GM21717 (cell line): ENCODE data around the gene KIAA1328.
"Not testable (repeated sequence)": the region's sequence is repeated elsewhere in the genome, so short reads cannot be mapped to it uniquely, and the experiment has no call there.

Experiments
- ATAC-seq: cut with Tn5 transposase; IDR thresholded peaks from one replicate; pipeline ENCODE4 v1.9.1; 2021; ENCODE audit warnings: mild to moderate bottlenecking, moderate library complexity; ENCODE audit not compliant: unreplicated experiment

The KIAA1328 gene

DNA sequence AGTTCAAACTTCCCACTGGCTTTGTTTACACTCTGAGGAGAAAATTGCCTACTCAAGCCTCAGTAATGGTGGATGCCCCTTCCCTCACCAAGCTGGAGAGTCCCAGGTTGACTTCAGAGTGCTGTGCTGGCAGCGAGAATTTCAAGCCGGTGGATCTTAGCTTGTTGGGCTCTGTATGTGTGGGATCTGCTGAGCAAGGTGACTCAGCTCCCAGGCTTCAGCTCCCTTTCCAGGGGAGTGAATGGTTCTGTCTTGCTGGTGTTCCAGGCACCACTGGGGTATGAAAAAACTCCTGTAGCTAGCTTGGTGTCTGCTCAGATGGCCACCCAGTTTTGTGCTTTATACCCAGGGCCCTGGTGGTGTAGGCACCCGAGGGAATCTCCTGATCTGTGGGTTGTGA, 50.9 kb downstream of the KIAA1328 start:
- not testable (repeated sequence) for ATAC-seq

DNA sequence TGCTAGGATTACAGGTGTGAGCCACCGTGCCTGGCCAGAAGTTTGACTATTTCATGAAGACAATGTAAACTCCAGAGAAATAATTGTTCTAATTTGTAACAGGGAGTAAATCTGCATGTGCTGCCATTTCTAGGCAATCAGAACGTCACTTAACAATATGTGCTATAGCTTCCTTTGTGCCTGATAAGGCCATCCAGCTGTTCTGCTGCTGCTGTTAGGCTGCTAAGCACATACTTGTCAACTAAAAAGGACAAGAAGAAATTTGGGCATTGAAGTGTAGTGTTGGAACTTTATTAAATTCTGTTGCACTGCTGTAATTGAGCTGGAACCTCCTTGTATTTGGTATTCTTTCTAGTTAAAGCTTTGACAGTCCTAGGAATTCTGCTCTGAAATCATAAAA, 57.1 kb downstream of the KIAA1328 start:
- ATAC-seq = no peak

DNA sequence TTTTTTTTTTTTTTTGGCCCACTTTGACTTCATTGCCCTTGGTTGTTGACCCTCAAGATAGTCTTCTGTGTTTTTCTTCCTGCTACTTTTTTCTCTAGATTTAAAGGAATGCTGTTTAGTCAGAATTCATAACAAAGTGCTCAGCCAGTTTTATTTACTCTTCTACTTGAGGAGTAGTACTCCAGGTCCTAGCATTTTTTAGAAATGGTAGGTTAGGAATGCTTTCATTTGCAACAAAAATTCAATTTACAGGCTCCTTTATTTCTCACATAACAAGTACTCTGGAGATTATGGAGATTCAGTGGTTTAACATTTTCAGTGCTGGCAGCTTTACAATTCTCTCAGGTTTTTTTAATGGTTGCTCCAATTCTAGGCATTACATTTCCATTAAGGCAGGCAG, 58.2 kb downstream of the KIAA1328 start:
- no peak for ATAC-seq

DNA sequence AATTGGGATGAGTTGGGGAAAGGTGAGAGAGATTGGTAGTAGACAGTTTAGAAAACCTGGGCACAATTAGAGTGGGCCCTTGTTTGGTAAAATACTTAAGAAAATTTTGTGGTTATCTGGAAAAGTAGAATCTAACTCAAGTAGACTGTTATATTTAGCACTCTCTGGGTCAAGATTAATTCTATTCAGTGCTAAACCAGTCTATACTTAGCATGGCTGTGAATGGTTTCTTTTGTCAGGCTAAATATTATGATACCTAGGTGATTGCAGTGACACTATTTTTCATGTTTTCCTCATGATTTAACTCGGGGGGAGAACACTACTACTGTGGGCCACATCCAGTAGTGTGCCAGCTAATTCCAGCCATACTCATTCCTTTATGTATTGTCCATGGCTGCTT, 58.9 kb downstream of the KIAA1328 start:
- ATAC-seq = no peak

DNA sequence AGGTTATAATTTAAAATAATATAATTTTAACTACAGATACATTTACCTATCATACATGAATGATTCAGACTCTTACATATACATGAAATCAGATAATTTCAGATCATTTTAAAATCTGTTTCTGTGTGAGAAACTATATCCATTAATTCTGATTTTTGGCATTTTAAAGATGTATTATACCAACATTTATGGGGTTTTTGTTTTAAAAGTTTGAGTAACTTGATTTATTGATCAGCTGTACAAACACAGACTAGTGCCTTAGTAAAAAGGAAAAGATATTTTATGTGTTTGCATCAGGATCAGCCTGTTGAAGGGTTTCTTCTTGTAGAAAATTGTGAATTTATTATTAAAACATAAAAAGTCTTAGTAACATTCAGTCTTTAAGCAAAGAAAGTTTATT, 59.9 kb downstream of the KIAA1328 start:
- no peak for ATAC-seq

DNA sequence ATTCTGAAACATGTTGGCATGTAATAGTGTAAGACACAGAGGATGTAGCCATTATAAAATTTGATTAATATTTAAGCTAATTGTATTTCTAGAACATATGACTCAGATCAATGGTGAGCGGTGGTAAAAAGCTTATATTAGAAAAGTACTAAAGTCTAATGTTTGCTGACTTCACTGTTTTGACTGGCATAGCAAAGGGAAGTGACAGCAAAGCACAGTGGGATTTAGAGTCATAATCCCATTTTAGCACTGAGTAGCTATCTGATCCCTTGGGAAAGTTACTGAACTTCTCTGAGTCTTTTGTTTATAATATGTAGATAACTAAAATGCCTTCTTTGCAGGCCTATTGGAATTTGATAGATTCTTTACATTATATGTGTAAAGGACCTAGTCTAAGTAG, 60.4 kb downstream of the KIAA1328 start:
- ATAC-seq = no peak

DNA sequence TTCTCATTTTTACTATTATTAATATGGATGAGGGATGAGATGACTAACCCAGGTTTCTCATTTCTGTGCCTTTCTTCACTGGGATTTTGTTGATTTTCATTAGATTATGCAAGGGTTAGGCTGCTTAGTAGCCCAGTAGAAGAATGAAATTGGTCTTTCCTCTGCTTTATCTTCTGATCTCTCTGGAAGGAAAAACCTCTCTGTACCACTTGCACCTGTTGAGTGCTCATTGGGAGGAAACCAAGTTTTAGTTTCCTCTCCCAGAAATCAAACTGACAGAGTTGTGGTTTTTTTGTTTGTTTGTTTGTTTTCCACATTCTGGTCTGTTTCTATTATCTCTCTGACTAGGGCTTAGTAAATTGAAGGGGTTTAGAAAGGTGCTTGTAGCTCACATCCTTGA, 60.8 kb downstream of the KIAA1328 start:
- ATAC-seq = no peak

DNA sequence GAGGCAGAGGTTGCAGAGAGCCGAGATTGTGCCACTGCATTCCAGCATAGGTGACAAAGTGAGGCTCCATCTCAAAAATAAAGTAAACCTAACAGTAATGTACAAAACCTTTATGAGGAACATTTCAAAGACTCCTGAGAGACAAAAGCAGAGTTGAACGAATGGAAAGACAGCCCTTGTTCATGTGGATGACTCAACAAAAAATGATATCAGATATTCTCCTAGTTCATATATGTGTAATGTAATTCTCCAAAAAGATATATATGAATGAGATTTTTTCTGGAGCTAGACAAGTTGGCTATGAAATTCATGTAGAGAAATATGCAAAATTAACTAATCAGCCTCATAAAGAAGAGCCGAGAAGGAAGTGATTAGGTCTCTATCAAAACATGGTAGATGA, 61.7 kb downstream of the KIAA1328 start:
- no peak for ATAC-seq

DNA sequence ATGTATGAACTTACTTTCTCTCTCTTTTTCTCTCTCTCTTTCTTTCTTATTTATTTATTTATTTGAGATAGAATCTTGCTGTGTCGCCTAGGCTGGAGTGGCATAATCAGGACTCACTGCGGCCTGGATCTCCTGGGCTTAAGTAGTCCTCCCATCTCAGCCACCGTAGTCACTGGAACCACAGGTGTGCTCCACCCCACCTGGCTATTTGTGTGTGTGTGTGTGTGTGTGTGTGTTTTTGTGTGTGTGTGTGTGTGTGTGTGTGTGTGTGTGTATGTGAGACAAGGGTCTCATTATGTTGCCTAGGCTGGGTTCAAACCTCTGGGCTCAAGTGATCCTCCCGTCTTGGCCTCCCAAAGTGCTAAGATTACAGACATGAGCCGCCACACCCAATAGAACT, 64.3 kb downstream of the KIAA1328 start:
- no peak for ATAC-seq

DNA sequence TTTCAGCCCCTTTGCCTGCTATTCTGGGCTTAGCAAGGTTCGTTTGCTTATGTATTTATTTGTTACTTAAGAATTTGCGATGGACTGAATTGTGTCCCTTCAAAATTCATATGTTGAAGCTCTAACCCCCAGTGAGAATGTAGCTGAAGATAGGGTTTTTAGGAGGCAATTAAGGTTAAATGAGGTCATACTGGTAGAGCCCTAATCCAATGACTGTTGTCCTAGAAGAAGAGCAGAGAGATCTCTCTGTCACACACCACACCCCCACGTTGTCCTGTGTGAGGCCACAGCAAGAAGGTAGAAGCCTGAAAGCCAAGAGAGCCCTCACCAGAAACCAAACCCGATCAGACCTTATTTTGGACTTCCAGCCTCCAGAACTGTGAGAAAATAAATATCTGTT, 66.7 kb downstream of the KIAA1328 start:
- no peak for ATAC-seq

DNA sequence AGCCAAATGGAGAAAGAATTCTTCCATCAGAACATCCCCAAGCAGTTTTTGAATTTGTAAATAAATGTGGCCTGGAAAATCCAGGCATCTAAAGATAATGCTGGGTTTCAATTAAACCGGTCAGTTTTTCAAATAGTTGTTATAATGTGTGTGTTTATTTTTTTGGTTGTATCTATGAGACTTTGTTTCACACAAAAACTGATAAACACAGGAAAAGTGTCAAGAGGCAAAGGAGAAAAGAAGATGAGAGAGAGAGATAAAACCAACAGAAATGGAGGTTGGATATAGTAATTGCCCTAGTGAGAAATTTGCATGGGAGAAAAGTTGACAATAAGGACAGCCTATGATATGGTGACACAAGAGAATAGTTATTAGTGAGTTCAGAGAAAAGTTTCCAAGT, 68.3 kb downstream of the KIAA1328 start:
- ATAC-seq = no peak

DNA sequence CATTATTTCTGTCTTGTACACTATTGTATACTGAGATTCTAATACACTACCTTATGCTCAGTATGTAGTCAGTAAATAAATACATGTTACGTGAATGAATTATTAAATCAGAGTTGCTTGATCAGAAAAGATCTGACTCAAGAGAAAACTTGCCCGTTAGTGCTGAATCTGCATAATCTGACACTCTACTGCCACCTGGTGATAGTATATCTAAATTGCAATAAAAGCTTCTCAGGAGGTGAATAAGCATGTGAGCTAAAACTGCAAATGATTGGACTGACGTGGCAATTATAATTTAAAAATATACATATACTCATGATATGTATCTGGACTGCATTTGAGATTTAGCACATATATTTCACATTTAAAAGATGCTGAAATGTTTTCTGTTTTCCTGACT, 70.4 kb downstream of the KIAA1328 start:
- no peak for ATAC-seq

DNA sequence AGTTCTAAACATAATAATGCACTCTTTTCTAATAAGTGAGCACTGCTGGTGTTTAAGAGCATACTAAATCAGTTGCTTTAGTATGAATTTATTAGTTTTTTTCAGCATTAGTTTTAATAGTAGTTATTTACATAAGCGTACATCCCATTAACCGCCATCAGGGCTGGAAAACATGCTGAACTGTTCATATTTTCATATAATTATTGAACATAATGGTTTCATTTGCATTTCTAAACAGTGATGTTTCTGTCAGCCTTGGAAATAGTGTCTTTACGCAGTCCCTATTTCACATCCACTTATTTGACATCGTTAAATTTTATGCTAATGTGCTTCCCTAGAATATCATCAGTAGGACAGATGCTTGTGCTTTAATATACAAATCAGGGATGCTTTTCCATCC, 71.5 kb downstream of the KIAA1328 start:
- ATAC-seq = no peak

DNA sequence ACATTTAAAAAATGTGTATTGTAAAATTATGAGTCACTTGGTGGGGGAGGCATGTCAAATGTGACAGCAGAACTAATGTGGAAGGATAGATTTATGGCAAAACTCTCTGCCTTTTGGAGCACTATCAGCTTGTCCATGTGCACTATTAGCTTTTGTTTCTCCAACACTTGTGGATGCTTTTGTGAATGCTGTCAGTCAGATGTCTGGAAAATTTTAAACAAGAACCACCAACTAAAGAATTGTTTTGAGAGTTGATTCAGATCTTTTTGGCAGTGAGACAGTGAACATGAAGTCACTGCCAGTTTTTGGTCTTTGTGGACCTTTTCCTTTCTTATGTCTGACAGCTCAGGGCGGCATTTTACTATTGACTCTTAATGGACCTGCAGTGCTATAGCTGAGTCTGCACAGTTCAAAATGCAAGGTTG, 72.4 kb downstream of the KIAA1328 start:
- ATAC-seq = no peak

DNA sequence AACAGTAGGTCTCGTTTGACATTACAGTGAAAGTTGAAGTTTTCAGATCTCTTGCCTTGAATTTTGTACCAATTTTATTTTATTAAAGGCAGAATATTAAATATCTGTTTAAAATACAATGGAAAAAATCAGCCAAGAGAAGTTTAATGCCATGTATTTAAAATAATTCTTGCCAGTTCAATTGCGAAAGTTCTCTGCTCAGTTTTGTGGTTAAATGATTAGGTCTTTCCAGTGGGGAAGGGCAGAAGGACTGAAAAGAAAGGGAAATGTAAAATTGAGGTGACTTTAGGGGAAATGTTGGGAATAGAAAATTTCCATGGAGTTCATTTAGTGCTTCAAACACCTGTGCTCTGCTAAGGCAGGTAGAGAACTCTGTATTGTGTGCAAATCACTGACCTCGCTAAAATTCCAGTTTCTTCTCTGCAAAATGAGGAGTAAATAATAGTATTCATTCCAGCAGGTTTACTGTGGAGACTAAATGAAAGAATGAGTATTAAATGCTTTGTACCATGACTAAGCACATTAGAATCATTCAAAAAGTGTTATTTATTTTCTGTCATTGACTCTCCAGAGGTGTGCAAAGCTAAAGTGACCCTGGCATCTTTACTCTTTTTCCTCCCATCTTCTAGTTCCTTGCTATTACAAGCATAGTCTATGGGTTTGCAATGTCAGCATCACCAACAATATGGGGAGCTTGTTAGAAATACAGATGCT, 74.4 kb downstream of the KIAA1328 start:
- ATAC-seq = no peak

DNA sequence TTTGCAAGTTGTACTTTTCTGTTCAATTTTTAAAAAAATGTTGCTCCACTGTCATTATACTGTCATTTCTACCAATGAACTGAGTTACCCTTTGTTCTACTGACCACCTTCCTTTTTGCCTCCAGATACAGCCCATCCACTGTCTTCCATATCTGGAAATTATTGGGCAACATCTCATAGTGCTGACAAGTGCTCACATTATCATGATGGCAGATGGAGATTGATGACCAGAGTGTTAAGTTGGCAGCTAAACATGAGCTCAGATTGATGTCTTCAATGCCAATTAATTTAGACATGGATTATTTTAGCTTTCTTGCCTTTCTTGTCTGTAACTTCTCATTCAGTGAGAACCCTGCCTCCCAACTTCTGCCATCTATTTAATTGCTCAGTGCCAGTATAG, 76.6 kb downstream of the KIAA1328 start:
- no peak for ATAC-seq

DNA sequence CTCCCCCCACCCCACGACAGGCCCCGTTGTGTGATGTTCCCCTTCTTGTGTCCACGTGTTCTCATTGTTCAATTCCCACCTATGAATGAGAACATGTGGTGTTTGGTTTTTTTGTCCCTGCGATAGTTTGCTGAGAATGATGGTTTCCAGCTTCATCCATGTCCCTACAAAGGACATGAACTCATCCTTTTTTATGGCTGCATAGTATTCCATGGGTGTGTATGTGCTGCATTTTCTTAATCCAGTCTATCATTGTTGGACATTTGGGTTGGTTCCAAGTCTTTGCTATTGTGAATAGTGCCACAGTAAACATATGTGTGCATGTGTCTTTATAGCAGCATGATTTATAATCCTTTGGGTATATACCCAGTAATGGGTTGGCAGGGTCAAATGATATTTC, 80.4 kb downstream of the KIAA1328 start:
- not testable (repeated sequence) for ATAC-seq

DNA sequence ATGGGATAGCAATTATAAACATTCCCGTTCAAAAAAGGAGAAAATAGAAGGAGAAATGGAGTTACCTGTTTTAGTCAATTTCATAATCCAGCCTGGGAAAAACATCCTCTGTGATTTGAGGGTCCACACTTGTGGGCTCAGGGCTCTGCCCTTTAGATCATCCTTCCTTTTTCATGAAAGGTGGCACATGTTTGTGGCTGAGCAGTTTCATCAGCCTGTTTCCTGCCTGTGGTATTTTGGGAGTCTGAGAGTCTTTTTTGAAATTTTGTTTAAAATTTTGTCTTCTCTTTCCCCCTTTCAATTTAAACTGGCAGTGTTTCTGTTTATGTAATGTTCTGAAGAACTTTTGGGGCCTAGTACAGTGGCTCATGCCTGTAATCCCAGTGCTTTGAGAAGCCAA, 84.0 kb downstream of the KIAA1328 start:
- no peak for ATAC-seq

DNA sequence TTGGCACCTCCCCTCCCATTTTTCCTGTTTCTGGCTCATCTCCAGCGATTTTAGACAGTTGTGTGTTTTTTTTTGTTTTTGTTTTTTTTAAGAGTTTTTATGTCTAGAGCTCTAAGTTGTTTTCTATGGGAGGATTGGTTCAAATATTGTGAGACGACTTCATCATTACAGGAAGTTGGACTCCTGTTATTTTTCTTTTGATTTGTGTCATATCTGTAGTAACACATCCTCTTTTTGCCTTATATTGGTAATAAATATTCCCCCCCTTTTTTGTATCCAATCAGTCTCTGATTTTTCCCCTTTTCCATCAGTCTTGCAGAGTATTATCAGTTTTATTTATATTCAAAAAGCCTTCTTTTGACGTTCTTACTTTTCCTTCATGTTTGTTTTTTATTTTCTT, 89.0 kb downstream of the KIAA1328 start:
- no peak for ATAC-seq

DNA sequence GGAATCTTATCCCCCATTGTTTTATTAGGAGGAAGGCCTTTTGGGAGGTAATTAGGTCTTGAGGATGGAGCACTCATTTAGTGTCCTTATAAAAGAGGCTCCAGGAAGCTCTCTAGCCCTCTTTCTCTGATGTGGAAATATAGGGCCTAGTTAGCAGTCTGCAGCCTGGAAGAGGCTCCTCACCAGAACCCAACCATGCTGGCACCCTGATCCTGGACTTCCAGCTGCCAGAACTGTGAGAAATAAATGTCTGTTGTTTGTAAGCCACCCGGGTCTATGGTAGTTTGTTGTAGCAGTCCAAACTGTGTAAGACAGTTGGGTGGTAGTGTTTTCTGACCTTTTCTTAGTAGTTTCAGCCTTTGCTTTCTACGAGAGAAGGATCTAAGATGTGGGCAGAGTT, 100.7 kb downstream of the KIAA1328 start:
- ATAC-seq = no peak

DNA sequence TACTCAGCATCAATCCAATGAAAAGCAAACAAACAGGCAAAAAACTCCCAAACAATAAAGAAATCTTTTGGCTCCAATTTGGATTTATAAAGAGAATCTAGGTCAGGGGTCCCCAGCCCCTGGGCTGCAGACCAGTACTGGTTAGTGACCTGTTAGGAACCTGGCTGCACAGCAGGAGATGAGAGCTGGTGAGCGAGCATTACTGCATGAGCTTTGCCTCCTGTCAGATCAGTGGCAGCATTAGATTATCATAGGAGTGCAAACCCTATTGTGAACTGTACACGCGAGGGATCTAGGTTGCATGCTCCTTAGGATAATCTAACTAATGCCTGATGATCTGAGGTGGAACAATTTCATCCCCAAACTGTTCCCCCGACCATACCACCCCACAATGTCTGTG, 102.2 kb downstream of the KIAA1328 start:
- no peak for ATAC-seq

DNA sequence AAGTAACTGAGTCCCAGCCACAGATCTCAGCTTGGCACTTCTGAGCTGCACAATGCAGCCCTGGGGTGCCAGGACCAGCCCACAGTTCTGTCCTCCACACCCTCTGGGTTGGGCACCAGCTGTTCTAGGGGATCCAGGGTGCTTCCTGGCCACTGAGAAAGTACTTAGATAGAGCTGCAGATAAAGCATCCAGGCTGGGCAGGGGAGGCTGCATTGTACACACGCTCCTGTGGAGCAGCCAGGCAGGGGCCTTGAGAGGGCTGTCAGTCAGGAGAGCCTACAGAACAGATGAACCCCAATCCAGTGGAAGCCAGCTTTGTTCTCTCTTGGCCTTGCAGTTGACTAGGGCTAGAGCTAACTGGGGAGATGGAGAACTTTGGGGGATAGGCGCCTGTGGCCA, 104.6 kb downstream of the KIAA1328 start:
- ATAC-seq = no peak

DNA sequence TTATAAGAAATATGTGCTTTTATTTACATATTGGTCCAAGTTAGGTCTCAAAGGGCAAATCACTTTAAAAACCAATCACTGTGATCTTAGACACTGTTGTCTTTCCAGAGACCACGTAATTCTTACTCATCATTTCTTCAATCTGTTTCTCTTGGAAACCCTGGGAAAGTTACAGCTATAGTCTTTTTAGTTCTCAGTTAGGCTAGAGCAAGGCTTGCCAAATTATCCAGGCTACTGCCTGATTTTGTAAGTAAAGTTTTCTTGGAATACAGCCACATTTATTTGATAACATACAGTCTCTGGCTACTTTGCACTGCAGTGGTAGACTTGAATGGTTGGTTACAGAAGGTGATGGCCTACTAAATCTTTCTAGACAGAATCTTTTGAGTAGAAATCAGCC, 106.0 kb downstream of the KIAA1328 start:
- no peak for ATAC-seq
